SK-N-SH treated with all-trans-retinoic acid at 6 μM for 48 hours (cell line): ENCODE data around the gene LAMC1.

Source experiments
- ATAC-seq: fragments of 200-7000 bp; cut with Tn5 transposase; 3 replicates; pipeline ENCODE4 v1.9.1; 2020; ENCODE audit warnings: mild to moderate bottlenecking, moderate library complexity
- ARNTL ChIP-seq: fragments of 450-650 bp; formaldehyde crosslinking; IDR thresholded peaks from 2 replicates; pipeline ENCODE4 v1.5.0; 2020; ENCODE audit warnings: low read depth, mild to moderate bottlenecking, moderate library complexity, borderline replicate concordance
- BACH2 ChIP-seq: fragments of 250-450 bp; sonication (Bioruptor Pico); IDR thresholded peaks from 2 replicates; pipeline ENCODE4 v1.9.0; 2021; ENCODE audit warnings: mild to moderate bottlenecking, borderline replicate concordance
- CREB5 ChIP-seq: fragments of 250-450 bp; sonication (Bioruptor Pico); IDR thresholded peaks from 2 replicates; pipeline ENCODE4 v1.5.1; 2020; ENCODE audit warnings: low read depth, mild to moderate bottlenecking, moderate library complexity
- CSDC2 ChIP-seq: fragments of 250-450 bp; sonication (Bioruptor Pico); IDR thresholded peaks from 2 replicates; pipeline ENCODE4 v1.5.0; 2020; ENCODE audit warnings: mild to moderate bottlenecking, moderate library complexity
- ESRRG ChIP-seq: fragments of 250-450 bp; sonication (Bioruptor Pico); IDR thresholded peaks from 2 replicates; pipeline ENCODE4 v1.6.1; 2021; ENCODE audit warnings: mild to moderate bottlenecking
- GLIS3 ChIP-seq: fragments of 250-450 bp; sonication (Bioruptor Pico); IDR thresholded peaks from 2 replicates; pipeline ENCODE4 v1.5.0; 2020; ENCODE audit warnings: mild to moderate bottlenecking, moderate library complexity
- ISL1 ChIP-seq: fragments of 250-450 bp; sonication (Bioruptor Pico); IDR thresholded peaks from 2 replicates; pipeline ENCODE4 v2.1.2; 2022; ENCODE audit warnings: mild to moderate bottlenecking, moderate library complexity
- OSR1 ChIP-seq: fragments of 250-450 bp; sonication (Bioruptor Pico); IDR thresholded peaks from 2 replicates; pipeline ENCODE4 v1.8.0; 2022; ENCODE audit warnings: moderate library complexity, mild to moderate bottlenecking, inconsistent platforms
- PPARA ChIP-seq: fragments of 250-450 bp; sonication (Bioruptor Pico); IDR thresholded peaks from 2 replicates; pipeline ENCODE4 v1.5.0; 2020; ENCODE audit warnings: mild to moderate bottlenecking, borderline replicate concordance
- SNAI2 ChIP-seq: fragments of 250-450 bp; sonication (Bioruptor Pico); IDR thresholded peaks from 2 replicates; pipeline ENCODE4 v1.5.0; 2020; ENCODE audit warnings: mild to moderate bottlenecking, moderate library complexity
- TCF4 ChIP-seq: fragments of 250-450 bp; sonication (Bioruptor Pico); IDR thresholded peaks from 2 replicates; pipeline ENCODE4 v1.8.0; 2021; ENCODE audit warnings: mild to moderate bottlenecking, moderate library complexity, borderline replicate concordance
- TOX ChIP-seq: fragments of 250-450 bp; sonication (Bioruptor Pico); IDR thresholded peaks from 2 replicates; pipeline ENCODE4 v1.8.0; 2021; ENCODE audit warnings: mild to moderate bottlenecking, moderate library complexity, borderline replicate concordance
- TSHZ2 ChIP-seq: fragments of 250-450 bp; sonication (Bioruptor Pico); IDR thresholded peaks from 2 replicates; pipeline ENCODE4 v1.5.0; 2020; ENCODE audit warnings: mild to moderate bottlenecking, moderate library complexity
- ZC3H10 ChIP-seq: fragments of 250-450 bp; sonication (Bioruptor Pico); IDR thresholded peaks from 2 replicates; pipeline ENCODE4 v1.5.1; 2021; ENCODE audit warnings: mild to moderate bottlenecking, moderate library complexity
- ZFP3 ChIP-seq: fragments of 250-450 bp; sonication (Bioruptor Pico); IDR thresholded peaks from 2 replicates; pipeline ENCODE4 v1.5.0; 2020; ENCODE audit warnings: mild to moderate bottlenecking, moderate library complexity
- ZFP30 ChIP-seq: fragments of 450-650 bp; formaldehyde crosslinking; IDR thresholded peaks from 2 replicates; pipeline ENCODE4 v1.5.0; 2022; ENCODE audit warnings: mild to moderate bottlenecking, moderate library complexity
- ZNF565 ChIP-seq: fragments of 450-650 bp; formaldehyde crosslinking; conservative IDR thresholded peaks from 2 replicates; pipeline ENCODE4 v1.5.0; 2020; ENCODE audit warnings: low read depth, mild to moderate bottlenecking, moderate library complexity
- ZNF70 ChIP-seq: fragments of 450-650 bp; formaldehyde crosslinking; IDR thresholded peaks from 2 replicates; pipeline ENCODE4 v1.5.0; 2020; ENCODE audit warnings: mild to moderate bottlenecking, moderate library complexity
- ZNF8 ChIP-seq: fragments of 450-650 bp; formaldehyde crosslinking; IDR thresholded peaks from 2 replicates; pipeline ENCODE4 v1.5.0; 2020; ENCODE audit warnings: mild to moderate bottlenecking, moderate library complexity
- TF ChIP-seq, protein P1 (sequence below): fragments of 250-450 bp; sonication (Bioruptor Pico); IDR thresholded peaks from 2 replicates; pipeline ENCODE4 v1.5.1; 2021; ENCODE audit warnings: mild to moderate bottlenecking, moderate library complexity
- TF ChIP-seq, protein P2 (sequence below): fragments of 250-450 bp; sonication (Bioruptor Pico); IDR thresholded peaks from 2 replicates; pipeline ENCODE4 v1.8.0; 2021; ENCODE audit warnings: low read depth, mild to moderate bottlenecking, moderate library complexity, borderline replicate concordance
- TF ChIP-seq, protein P3 (sequence below): fragments of 250-450 bp; sonication (Bioruptor Pico); IDR thresholded peaks from 2 replicates; pipeline ENCODE4 v1.8.0; 2020; ENCODE audit warnings: mild to moderate bottlenecking, moderate library complexity, borderline replicate concordance

Gene LAMC1

DNA sequence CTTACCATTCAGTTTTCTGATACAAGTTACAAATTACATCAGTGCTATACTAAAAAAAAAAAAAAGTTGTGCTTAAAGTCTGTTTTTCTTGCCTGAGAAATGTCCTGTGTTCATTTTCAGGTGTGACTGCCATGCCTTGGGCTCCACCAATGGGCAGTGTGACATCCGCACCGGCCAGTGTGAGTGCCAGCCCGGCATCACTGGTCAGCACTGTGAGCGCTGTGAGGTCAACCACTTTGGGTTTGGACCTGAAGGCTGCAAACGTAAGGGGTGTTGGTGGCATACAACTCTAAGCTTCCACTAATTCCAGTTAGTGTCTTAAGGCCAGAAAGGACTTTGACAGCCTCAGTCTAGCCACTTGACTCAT, 102.8 kb downstream of the LAMC1 start:
- ATAC-seq, result no peak
- no peak for TF ChIP-seq GLIS3 (CRISPR knock-in tag)
- TF ChIP-seq SNAI2 (CRISPR knock-in tag), result no peak
- TF ChIP-seq, protein P1, sequence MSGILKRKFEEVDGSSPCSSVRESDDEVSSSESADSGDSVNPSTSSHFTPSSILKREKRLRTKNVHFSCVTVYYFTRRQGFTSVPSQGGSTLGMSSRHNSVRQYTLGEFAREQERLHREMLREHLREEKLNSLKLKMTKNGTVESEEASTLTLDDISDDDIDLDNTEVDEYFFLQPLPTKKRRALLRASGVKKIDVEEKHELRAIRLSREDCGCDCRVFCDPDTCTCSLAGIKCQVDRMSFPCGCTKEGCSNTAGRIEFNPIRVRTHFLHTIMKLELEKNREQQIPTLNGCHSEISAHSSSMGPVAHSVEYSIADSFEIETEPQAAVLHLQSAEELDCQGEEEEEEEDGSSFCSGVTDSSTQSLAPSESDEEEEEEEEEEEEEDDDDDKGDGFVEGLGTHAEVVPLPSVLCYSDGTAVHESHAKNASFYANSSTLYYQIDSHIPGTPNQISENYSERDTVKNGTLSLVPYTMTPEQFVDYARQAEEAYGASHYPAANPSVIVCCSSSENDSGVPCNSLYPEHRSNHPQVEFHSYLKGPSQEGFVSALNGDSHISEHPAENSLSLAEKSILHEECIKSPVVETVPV, result no peak
- no peak for TF ChIP-seq OSR1
- no peak for TF ChIP-seq TOX (CRISPR knock-in tag)
- TF ChIP-seq, protein P2, sequence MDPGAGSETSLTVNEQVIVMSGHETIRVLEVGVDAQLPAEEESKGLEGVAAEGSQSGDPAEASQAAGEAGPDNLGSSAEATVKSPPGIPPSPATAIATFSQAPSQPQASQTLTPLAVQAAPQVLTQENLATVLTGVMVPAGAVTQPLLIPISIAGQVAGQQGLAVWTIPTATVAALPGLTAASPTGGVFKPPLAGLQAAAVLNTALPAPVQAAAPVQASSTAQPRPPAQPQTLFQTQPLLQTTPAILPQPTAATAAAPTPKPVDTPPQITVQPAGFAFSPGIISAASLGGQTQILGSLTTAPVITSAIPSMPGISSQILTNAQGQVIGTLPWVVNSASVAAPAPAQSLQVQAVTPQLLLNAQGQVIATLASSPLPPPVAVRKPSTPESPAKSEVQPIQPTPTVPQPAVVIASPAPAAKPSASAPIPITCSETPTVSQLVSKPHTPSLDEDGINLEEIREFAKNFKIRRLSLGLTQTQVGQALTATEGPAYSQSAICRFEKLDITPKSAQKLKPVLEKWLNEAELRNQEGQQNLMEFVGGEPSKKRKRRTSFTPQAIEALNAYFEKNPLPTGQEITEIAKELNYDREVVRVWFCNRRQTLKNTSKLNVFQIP (CRISPR knock-in tag), result no peak
- TF ChIP-seq, protein P3, sequence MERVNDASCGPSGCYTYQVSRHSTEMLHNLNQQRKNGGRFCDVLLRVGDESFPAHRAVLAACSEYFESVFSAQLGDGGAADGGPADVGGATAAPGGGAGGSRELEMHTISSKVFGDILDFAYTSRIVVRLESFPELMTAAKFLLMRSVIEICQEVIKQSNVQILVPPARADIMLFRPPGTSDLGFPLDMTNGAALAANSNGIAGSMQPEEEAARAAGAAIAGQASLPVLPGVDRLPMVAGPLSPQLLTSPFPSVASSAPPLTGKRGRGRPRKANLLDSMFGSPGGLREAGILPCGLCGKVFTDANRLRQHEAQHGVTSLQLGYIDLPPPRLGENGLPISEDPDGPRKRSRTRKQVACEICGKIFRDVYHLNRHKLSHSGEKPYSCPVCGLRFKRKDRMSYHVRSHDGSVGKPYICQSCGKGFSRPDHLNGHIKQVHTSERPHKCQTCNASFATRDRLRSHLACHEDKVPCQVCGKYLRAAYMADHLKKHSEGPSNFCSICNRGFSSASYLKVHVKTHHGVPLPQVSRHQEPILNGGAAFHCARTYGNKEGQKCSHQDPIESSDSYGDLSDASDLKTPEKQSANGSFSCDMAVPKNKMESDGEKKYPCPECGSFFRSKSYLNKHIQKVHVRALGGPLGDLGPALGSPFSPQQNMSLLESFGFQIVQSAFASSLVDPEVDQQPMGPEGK (CRISPR knock-in tag), result no peak
- no peak for TF ChIP-seq ZC3H10 (CRISPR knock-in tag)
- TF ChIP-seq ZNF70 (CRISPR knock-in tag), result no peak
- no peak for TF ChIP-seq BACH2 (CRISPR knock-in tag)
- no peak for TF ChIP-seq CREB5
- no peak for TF ChIP-seq ESRRG (CRISPR knock-in tag)
- no peak for TF ChIP-seq ZFP3 (CRISPR knock-in tag)
- no peak for TF ChIP-seq TSHZ2 (CRISPR knock-in tag)
- no peak for TF ChIP-seq ZNF565 (CRISPR knock-in tag)
- no peak for TF ChIP-seq ARNTL (CRISPR knock-in tag)
- no peak for TF ChIP-seq ZFP30 (CRISPR knock-in tag)
- no peak for TF ChIP-seq PPARA (CRISPR knock-in tag)

GRCh38 chr1:183126528-183126927, 103.3 kb downstream of the LAMC1 start:
- TF ChIP-seq ISL1 (CRISPR knock-in tag) (no peak), ZC3H10 (CRISPR knock-in tag) (no peak), TSHZ2 (CRISPR knock-in tag) (no peak), GLIS3 (CRISPR knock-in tag) (no peak), CREB5 (no peak), TCF4 (CRISPR knock-in tag) (no peak), ZNF565 (CRISPR knock-in tag) (no peak), ZFP30 (CRISPR knock-in tag) (no peak), TOX (CRISPR knock-in tag) (no peak), ARNTL (CRISPR knock-in tag) (no peak), ESRRG (CRISPR knock-in tag) (no peak), OSR1 (no peak), ZNF8 (no peak), ZNF70 (CRISPR knock-in tag) (no peak), SNAI2 (CRISPR knock-in tag) (no peak), BACH2 (CRISPR knock-in tag) (no peak), CSDC2 (CRISPR knock-in tag) (no peak)
- TF ChIP-seq, protein P1, result no peak
- no peak for ATAC-seq
